GM19025 (cell line): ENCODE measurements around the gene FAM50A.
A peak's percentile ranks its signal among the peaks of the same experiment; 100 is the strongest.
"Not testable (repeated sequence)": the region's sequence is repeated elsewhere in the genome, so short reads cannot be mapped to it uniquely, and the experiment has no call there.

Experiments
- ATAC-seq: cut with Tn5 transposase; IDR thresholded peaks from one replicate; pipeline ENCODE4 v1.9.1; 2021; ENCODE audit warnings: mild to moderate bottlenecking, low read depth, moderate library complexity; ENCODE audit not compliant: unreplicated experiment

FAM50A gene, protein sequence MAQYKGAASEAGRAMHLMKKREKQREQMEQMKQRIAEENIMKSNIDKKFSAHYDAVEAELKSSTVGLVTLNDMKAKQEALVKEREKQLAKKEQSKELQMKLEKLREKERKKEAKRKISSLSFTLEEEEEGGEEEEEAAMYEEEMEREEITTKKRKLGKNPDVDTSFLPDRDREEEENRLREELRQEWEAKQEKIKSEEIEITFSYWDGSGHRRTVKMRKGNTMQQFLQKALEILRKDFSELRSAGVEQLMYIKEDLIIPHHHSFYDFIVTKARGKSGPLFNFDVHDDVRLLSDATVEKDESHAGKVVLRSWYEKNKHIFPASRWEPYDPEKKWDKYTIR

DNA sequence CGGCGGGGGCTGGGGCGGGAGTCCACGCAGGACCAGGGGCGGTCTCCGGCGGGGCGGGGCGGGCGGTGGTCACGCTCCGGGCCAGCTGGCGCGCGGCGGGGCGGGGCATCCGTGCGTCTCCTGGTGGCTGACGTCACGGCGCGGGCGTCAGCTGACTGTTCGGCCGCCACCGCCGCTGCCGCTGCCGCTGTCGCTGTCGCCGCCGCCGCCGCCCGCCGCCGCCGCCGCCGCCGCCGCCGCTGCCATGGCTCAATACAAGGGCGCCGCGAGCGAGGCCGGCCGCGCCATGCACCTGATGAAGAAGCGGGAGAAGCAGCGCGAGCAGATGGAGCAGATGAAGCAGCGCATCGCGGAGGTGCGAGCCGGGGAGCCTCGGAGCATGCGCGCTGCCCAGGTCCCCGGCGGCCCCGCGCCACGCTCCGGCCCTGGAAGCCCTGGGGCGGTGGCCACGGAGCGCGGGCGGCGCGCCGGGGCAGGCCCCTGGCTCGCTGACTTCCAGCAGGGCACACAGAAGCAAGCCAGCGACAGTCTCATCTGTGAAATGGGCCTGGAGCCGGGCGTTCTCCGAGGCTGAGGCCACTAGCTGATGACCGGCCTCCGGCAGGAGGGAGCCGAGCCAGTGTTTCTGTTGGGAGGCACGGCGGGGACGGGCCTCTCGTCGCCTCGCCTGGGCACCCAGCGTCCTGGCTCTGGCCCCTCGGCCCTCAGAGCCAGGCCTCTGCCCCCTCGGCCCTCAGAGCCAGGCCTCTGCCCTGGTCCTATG, at the start of gene FAM50A:
Gene FAM50A, plus strand, starts transcription at position 150 of the 763 bp plus-strand sequence. Its CDS starts 95 bp downstream, at position 245.
- peak; percentile 84 for ATAC-seq

DNA sequence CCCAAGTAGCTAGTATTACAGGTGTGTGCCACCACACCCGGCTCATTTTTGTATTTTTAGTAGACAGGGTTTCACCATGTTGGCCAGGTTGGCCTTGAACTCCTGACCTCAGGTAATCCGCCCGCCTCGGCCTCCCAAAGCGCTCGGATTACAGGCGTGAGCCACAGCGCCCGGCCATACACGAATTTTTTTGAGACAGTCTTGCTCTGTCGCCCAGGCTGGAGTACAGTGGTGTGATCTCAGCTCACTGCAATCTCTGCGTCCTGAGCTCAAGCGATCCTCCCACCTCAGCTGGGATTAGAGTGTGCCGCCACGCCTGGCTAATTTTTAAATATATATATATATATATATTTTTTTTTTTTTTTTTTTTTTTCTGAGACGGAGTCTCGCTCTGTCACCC, 47.6 kb upstream of the FAM50A start:
- not testable (repeated sequence) for ATAC-seq

DNA sequence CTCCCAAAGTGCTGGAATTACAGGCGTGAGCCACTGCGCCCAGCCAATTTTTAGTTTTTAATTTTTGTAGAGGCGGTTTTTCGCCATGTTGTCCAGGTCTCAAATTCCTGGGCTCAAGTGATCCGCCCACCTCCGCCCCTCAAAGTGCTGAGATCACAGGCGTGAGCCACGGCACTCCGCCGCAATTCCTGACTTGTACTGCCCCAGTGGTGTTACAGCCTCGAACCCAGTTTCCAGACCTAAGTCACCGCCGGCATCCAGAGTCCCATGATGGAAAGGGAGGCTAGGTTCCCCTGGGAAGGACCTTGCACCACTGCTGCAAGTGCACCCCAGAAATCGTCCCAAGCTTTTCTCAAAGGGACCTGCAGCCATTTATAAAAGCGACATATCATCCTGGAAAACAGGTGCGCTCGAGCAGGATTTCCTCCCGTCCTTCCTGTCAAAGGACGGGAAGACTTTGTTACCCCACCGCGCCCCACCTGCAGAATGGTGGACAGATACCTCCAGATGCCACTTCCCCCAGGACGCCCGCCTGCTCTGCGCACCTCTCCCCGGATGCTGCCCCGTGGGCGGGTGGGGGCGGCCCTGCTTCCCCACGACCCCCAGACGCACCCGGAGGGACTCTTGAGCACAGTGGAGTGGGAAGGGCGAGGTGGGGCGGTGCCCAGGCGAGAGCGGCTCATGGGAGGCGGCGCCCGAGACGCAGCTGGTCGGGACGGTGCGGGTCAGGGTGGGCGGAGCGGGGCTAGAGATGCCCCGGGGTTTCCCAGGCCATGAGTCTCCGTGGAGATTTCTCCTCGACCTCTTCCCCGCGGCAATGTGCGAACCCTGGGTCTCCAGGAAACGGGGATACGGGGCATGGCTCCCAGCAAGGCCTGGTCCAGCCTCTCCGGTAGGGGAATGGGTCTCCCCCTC, 46.7 kb upstream of the FAM50A start:
- peak; percentile 55 for ATAC-seq

DNA sequence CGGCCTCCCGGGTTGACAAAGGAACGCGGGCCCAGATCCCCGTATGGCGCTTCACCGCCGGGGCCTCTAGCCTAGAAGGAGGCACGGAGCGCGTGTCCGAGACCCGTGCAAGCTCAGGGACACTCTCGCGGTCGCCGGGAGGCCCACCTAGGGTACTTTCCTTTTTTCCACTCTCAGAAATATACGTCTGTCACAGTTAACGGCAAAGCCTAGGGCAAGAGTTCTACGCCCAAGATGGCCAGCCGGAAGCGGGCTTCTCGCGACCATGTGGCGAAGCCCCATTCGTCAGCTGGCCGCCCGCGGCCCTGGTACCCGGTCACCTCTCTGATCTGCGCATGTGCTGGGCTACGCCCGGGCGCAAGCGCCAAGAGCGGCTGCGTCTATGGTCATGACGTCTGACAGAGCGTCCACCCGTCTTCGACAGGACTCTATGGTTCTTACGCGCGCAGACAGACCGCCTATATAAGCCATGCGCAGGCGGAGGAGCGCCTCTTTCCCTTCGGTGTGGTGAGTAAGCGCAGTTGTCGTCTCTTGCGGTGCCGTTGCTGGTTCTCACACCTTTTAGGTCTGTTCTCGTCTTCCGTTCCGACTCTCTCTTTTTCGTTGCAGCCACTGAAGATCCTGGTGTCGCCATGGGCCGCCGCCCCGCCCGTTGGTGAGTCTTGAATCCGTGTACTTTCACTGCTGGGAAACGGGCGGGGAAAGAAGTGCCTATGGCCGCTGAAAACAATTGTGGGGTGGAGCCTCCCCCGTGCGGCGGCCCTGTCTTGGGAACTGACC, 45.9 kb upstream of the FAM50A start, which contains the start of gene RPL10:
Gene RPL10, plus strand, starts transcription at position 490 of the 780 bp plus-strand sequence. Its CDS starts 143 bp downstream, at position 633.
- peak; percentile 73 for ATAC-seq

DNA sequence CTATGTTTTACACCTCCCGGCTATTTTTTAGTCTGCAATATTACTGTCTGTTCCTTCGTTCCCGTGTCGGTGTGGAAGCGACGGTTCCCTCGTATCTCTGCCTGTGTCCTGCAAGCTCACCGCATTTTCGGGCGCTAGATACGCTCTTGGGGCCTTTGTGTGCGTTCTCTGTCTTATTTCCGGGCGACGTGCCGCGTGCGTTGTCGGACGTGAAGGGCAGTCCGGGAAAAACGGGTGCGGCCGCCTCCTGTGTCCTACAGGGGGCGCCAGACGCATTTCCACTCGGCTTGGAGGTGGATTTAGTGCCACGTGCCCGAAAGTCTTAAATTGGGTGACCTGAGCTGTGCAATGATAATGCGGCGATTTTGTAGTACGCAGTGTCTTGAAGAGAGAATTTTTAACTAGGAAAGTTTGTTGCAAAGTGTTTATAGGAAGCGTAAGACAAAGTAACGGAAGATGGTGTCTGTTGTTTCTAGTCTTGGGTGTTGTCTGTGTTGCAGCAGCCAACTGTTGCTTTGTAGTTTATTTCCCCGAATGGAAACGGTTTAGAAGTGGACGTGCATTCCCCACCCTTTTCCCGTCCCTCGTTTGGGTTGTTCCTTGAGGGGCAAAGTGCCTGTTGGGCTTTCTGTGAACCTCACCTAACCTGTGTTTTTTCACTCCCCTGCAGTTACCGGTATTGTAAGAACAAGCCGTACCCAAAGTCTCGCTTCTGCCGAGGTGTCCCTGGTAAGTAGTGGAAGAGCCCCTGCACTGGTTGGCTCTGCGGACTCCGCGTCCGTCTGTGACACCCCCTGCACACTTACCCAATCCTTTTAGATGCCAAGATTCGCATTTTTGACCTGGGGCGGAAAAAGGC, 45.0 kb upstream of the FAM50A start:
- ATAC-seq, result no peak

DNA sequence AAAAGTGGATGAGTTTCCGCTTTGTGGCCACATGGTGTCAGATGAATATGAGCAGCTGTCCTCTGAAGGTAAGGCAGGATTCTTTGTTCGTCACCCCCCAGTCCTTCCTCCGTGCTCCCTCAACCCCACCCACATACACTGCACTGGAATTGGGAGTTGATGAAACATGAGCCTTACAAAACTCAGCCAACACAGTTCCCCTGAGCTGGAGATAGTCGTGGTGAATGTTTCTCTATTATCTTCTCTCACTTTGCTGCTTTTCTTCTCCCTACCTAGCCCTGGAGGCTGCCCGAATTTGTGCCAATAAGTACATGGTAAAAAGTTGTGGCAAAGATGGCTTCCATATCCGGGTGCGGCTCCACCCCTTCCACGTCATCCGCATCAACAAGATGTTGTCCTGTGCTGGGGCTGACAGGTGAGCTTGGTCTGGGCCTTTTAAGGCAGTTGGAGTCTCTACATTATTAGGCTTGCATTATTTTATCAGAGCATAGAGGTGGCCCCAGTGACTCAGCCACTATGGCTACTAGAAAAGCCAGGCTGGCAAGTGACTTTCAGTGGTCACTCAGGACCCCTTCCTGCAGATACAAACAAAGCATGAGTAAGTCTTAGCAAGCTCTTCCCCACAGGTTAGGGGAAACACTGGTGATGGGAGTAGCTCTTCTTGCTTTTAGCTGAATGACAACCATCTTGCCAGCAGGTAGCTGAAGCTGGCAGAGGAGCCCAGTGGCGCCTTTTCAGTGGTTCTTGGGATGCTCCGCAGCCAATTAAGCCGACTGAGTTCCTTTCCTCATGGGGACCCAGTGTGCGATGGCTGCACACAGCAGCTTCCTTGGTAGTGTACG, 44.2 kb upstream of the FAM50A start:
- ATAC-seq, result no peak

DNA sequence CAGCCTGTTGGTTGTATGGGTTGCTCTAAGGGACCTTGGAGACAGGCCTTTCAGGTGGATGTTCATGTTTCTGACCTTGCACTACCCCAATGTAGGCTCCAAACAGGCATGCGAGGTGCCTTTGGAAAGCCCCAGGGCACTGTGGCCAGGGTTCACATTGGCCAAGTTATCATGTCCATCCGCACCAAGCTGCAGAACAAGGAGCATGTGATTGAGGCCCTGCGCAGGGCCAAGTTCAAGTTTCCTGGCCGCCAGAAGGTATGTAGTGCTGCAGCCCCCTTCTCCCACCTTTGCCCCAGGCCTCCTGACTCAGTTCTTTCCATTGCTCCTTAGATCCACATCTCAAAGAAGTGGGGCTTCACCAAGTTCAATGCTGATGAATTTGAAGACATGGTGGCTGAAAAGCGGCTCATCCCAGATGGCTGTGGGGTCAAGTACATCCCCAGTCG, 43.5 kb upstream of the FAM50A start:
- not testable (repeated sequence) for ATAC-seq

DNA sequence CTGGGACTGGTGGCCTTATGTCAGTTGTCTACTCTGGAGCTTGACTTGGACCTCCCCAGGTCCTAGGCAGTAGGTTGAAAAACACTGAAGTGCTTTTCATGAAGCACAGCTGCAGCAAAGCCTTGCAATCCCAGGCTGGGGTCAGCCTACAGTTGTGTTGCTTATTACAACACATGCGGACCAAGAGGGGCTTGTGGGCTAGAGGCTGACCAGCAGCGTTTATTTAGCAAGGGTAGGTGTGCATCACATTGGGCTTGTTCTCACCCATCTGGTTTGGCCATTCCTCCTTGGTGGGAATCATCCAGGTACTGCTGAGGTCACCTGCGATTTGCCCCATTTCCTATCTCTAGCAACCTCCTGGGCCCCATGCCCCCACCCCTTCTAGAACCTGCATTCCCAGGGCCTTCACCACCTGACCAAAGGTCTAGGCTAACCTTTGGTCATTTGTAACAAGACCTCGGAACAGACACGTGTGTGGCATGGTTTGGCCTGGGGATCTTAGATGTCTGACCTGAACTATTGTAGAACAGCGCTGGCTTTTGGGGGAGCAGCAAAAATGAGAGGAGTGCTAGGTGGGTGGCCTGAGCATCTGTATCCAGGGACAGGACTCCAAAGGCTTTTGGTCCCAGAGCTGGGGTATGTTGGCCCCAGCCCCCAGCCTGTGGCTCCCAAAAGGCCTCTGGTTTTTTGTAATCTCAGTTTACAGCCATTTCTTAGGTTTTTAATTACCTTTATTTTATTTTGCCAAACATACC, 42.7 kb upstream of the FAM50A start:
- no peak for ATAC-seq

DNA sequence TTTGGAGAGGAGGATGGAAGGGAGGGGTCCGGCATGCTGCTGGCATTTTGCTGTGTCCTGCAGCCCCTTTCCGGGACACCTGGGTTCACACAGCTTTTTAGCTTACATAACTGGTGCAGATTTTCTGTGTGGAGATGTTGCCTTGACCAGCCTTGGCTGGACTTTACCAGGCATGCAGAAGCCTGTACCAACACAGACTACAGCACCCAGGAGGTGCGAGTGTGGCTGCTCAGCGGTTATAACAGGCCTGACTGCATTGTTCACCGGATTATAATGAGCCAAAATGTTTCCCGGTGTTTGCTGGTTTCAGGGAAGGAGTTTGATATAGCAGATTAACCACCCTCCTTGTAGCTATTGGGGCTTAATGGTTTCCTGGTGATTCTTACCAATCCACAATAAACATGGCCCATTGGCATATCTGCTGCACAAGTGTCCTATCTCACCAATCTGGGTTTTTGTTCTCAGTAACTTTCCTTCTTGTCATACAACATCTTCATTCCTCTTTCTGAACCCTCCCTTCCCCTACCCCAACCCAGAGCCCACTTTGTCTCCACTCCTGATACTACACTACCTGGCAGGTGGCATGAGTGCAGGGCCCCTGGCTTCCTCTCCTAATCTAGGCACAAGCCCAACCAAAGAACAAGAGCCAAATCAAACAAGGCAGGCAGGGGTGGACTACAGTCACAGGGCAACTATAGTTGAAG, 41.9 kb upstream of the FAM50A start:
- ATAC-seq, result no peak

DNA sequence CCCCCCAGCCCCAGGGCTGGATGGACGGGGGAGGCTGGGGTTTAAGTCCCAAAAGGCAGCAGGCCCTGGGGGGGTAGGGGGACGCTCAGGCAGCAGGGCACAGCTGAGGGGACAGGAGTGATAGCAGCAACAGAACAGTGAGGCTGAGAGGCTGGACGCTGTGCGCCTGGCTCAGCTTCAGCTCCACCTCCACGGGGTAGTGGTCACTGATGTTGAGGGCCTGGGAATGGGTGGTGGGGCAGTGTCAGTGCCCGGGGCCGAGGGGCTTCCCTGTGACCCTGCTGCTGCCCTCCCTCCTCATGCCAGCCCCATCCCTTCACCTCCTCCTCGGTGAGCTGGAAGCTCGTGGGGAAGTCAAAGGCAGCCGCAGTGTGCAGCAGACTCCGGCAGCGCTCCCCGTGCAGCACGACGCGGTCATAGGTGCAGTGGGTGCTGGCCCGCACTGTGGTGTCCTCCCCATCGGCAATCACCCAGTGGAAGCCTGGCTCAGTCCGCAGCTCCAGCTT, 41.3 kb upstream of the FAM50A start:
- ATAC-seq, result no peak

DNA sequence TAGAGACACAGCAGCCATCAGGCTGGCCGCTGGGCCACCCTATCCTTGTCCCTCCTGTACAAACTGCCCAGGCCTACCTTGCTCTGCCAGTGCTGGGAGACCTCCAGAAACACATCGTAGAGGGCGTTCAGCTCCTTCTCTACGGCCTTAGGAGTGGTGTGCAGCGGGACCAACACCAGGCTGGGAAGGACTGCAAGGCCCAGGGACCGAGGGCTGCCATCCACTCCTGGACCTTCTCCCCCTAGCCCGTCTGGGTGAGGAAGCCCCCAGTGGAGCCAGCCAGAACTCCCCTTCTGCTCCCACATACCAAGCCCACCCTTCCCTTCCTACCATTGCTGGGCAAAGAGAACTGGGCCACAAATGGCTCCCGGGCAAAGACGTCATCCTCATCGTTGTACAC, 40.7 kb upstream of the FAM50A start:
- no peak for ATAC-seq

DNA sequence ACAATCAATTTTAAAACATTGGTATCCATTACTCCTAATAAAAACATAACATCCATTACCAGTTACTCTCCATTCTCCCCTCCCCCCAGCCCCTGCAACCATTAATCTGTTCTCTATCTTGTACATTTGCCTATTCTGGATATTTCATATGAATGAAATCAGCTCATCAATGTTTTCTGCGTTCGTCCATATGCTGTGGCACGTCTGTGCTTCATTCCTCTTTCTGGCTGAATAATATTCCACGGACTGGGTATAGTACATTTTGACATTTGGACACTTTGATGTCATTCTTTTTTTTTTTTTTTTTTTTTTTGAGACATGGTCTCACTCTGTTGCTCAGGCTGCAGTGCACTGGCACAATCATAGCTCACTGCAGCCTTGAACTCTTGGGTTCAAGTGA, 40.1 kb upstream of the FAM50A start:
- ATAC-seq, result no peak

DNA sequence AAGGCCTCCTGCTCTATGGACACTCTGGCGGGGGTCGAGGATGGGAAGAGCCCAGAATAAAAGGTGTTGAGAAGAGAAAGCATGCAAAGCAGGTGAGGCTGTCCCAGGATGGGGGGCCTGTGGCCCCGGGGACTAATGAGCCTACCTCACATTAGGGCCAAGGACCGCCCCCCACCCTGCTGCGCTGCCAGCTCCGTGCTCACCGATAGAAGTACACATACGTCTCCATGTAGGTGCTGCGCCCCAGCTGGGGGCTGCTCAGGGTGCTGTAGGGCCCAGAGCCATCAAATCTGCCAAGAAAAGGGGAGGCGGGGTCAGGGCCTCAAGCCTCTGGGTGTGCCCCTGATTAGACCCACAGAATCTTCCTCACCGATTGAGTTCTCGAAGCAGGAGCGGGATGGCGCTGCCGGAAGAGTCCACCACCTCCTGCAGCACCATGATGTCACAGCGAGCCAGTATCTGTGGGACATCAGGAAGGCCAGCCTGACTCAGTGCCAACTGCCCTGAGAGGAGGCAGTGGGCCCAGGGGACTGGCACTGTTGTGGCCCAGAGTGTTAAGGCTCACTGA, 39.2 kb upstream of the FAM50A start:
- ATAC-seq, result no peak

DNA sequence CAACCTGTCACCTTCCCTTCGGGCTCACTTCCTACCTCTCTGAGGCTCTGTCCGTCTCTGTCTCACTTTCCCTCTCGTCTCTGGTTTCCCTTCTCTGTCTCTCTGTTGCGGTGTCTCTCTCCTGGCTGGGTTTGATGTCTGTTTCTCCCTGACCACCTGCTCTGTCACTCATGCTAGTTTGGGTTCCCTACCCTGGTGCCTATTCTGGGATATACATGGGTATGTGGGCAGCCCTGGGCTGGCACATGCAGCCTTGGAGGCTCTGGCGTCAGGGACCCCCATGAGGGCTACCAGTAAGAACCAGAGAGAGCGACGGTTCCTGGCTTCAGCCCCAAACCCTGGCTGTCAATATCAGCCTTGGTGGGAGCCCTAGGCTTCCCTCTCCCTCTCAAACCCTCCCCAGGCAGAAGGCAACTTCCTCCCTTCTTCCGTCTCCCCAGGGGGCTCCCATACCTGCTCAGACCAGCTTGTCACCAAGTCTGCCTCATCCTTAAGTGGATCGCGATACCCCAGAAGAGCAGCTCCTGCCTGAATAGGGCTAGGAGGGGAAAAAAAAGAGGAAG, 35.2 kb upstream of the FAM50A start:
- no peak for ATAC-seq

DNA sequence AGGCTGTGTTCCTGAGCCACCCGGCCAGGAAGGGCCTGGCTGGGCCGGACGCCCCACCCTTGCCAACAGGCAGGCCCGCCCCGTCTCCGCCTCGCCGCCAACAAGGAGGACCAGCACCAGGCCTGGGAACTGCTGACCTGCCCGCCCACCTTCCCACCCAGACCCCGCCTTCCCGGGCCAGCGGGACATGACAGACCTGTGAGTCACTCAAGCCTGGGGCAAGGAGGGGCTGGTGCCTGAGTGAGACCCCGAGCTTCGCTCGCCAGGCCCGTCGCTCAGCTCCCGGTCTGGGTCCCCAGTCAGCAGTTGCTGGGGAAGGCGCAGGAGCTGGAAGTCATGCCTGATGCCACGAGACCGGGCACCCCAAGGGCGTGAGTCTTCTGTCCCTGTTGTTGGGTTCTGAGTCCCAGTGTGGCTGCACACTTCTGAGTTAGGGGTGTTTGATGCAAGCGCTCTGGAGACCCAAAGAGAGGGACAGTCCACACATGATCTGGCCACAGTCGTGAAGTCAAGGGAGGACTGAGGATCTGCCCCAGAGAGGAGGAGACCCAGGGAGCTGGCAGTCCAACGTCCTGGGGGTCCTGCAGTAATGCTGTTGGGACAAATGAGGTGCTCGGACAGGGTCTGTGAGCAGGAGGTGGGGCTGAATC, 34.6 kb upstream of the FAM50A start, which contains the start of gene DNASE1L1:
Gene DNASE1L1, minus strand, starts transcription at position 33 of the 650 bp plus-strand sequence. CDS start 3,686 bp downstream, outside the sequence.
- no peak for ATAC-seq
